IMR-90 (cell line): ENCODE measurements around the gene CDCP1. TPM values are rescaled to one million over a fixed set of nuclear protein-coding genes. Genes with fewer than 3 reads are reported as not detected.

Experiments used
- ATAC-seq: fragments of 200-7000 bp; cut with Tn5 transposase; 2 replicates; pipeline ENCODE4 v1.9.1; 2020; ENCODE audit warnings: low read depth, mild to moderate bottlenecking, moderate library complexity
- BruUV-seq: library from RNA; stranded (reverse); fragments of 400-500 nt; replicated peaks from 2 replicates; lab custom pipeline; 2021; lab: Mats Ljungman, UMichigan
- CTCF ChIA-PET: fragments of 300-600 bp; formaldehyde crosslinking; extraction: SDS; loops from one replicate; lab custom pipeline; 2021; ENCODE audit warnings: antibody characterized with exemption; lab: Yijun Ruan, JAX
- POLR2A ChIA-PET: fragments of 300-600 bp; sonication (Branson Sonifier 250); formaldehyde crosslinking; loops from one replicate; lab custom pipeline; 2022; ENCODE audit warnings: antibody characterized with exemption; ENCODE audit not compliant: unreplicated experiment; lab: Charles Lee
- DNase-seq: peaks from one replicate; pipeline ENCODE4 v3.0.0; 2013
- H2AFZ ChIP-seq: replicated peaks from 2 replicates; pipeline ENCODE3; 2013; ENCODE audit warnings: low read length, mild to moderate bottlenecking; ENCODE audit not compliant: poor library complexity
- H2AK5ac ChIP-seq: 2 replicates; pipeline ENCODE4 v1.6.1; 2013; ENCODE audit warnings: low read depth, low read length, inconsistent platforms
- H2AK9ac ChIP-seq: replicated peaks from 2 replicates; pipeline ENCODE3; 2013; ENCODE audit warnings: mild to moderate bottlenecking, low read depth, low read length, moderate library complexity; ENCODE audit not compliant: poor library complexity
- H2BK120ac ChIP-seq: 2 replicates; pipeline ENCODE4 v1.6.1; 2013; ENCODE audit warnings: low read depth, low read length, inconsistent platforms
- H2BK15ac ChIP-seq: 3 replicates; pipeline ENCODE4 v1.6.1; 2013; ENCODE audit warnings: low read depth, low read length, inconsistent platforms
- H2BK20ac ChIP-seq: 2 replicates; pipeline ENCODE4 v1.6.1; 2013; ENCODE audit warnings: low read depth, mild to moderate bottlenecking, inconsistent platforms, low read length, moderate library complexity
- H2BK5ac ChIP-seq: 2 replicates; pipeline ENCODE4 v1.6.1; 2013; ENCODE audit warnings: mild to moderate bottlenecking, low read depth, low read length, inconsistent platforms; ENCODE audit not compliant: poor library complexity, severe bottlenecking
- H3K14ac ChIP-seq: replicated peaks from 2 replicates; pipeline ENCODE4 v1.6.1; 2013; ENCODE audit warnings: low read depth, low read length, inconsistent platforms
- H3K18ac ChIP-seq: 2 replicates; pipeline ENCODE4 v1.6.1; 2013; ENCODE audit warnings: low read depth, low read length, control low read depth
- H3K23ac ChIP-seq: 2 replicates; pipeline ENCODE4 v1.6.1; 2013; ENCODE audit warnings: low read depth, low read length, inconsistent platforms
- H3K27ac ChIP-seq: 2 replicates; pipeline ENCODE4 v1.5.1; 2013; ENCODE audit warnings: mild to moderate bottlenecking, control low read depth, low read length; ENCODE audit not compliant: insufficient read depth
- H3K27me3 ChIP-seq: 2 replicates; pipeline ENCODE4 v1.6.1; 2013; ENCODE audit warnings: low read length; ENCODE audit not compliant: control insufficient read depth, insufficient read depth
- H3K36me3 ChIP-seq: 2 replicates; pipeline ENCODE4 v1.6.1; 2013; ENCODE audit warnings: low read length, mixed read lengths; ENCODE audit not compliant: control insufficient read depth, insufficient read depth
- H3K4ac ChIP-seq: 2 replicates; pipeline ENCODE4 v1.6.1; 2013; ENCODE audit warnings: low read depth, low read length, inconsistent platforms
- H3K4me1 ChIP-seq: 2 replicates; pipeline ENCODE4 v1.6.1; 2013; ENCODE audit warnings: low read length, mixed read lengths; ENCODE audit not compliant: control insufficient read depth, insufficient read depth
- H3K4me2 ChIP-seq: 2 replicates; pipeline ENCODE4 v1.6.1; 2013; ENCODE audit warnings: low read depth, mild to moderate bottlenecking, control low read depth, low read length, moderate library complexity
- H3K4me3 ChIP-seq: 2 replicates; pipeline ENCODE4 v1.5.1; 2013; ENCODE audit warnings: low read depth, mild to moderate bottlenecking, control low read depth, low read length, moderate library complexity; ENCODE audit not compliant: insufficient read depth
- H3K56ac ChIP-seq: 2 replicates; pipeline ENCODE4 v1.6.1; 2013; ENCODE audit warnings: low read length, inconsistent platforms; ENCODE audit not compliant: insufficient read depth; ENCODE audit errors: extremely low read depth
- H3K79me1 ChIP-seq, 2 experiments: 2 replicates each; pipeline ENCODE4 v1.6.1; 2013; ENCODE audit warnings: low read length in 2 of 2, inconsistent platforms in 1 of 2, low read depth in 1 of 2
- H3K9ac ChIP-seq: 2 replicates; pipeline ENCODE4 v1.6.1; 2013; ENCODE audit warnings: low read depth, low read length, control low read depth
- H3K9me1 ChIP-seq: 2 replicates; pipeline ENCODE4 v1.6.1; 2013; ENCODE audit warnings: low read length, inconsistent platforms; ENCODE audit not compliant: insufficient read depth
- H3K9me3 ChIP-seq: 2 replicates; pipeline ENCODE4 v1.6.1; 2013; ENCODE audit warnings: low read length; ENCODE audit not compliant: control insufficient read depth, insufficient read depth
- H4K20me1 ChIP-seq: 2 replicates; pipeline ENCODE4 v1.6.1; 2013; ENCODE audit warnings: low read length, inconsistent platforms; ENCODE audit not compliant: insufficient read depth
- H4K5ac ChIP-seq: 2 replicates; pipeline ENCODE4 v1.6.1; 2013; ENCODE audit warnings: mild to moderate bottlenecking, low read depth, low read length, control low read depth
- H4K8ac ChIP-seq, 2 experiments: 2 replicates each; pipeline ENCODE4 v1.6.1; 2013; ENCODE audit warnings: low read depth in 2 of 2, low read length in 2 of 2, control low read depth in 1 of 2, inconsistent platforms in 1 of 2
- H4K91ac ChIP-seq: 2 replicates; pipeline ENCODE4 v1.6.1; 2013; ENCODE audit warnings: low read depth, low read length, inconsistent platforms; ENCODE audit not compliant: insufficient read depth
- BHLHE40 ChIP-seq: fragments of 150-350 bp; IDR thresholded peaks from 2 replicates; pipeline ENCODE4 v1.6.1; 2016; ENCODE audit warnings: mild to moderate bottlenecking, low read depth, low read length
- CEBPB ChIP-seq: IDR thresholded peaks from 2 replicates; pipeline ENCODE4 v1.6.1; 2012; ENCODE audit warnings: low read depth, low read length, improper control_type of control experiment
- CHD1 ChIP-seq: IDR thresholded peaks from 2 replicates; pipeline ENCODE4 v1.6.1; 2012; ENCODE audit warnings: low read depth, low read length, improper control_type of control experiment
- CTCF ChIP-seq: conservative IDR thresholded peaks from 2 replicates; pipeline ENCODE4 v1.5.1; 2012; ENCODE audit warnings: mild to moderate bottlenecking, low read depth, low read length, improper control_type of control experiment
- ELK1 ChIP-seq: fragments of 150-350 bp; IDR thresholded peaks from 2 replicates; pipeline ENCODE4 v1.6.1; 2016; ENCODE audit warnings: low read depth, mild to moderate bottlenecking, low read length, moderate library complexity, borderline replicate concordance
- FOS ChIP-seq: fragments of 150-350 bp; IDR thresholded peaks from 2 replicates; pipeline ENCODE4 v1.6.1; 2016; ENCODE audit warnings: low read depth, low read length
- MAZ ChIP-seq: IDR thresholded peaks from 2 replicates; pipeline ENCODE4 v1.6.1; 2012; ENCODE audit warnings: low read depth, mild to moderate bottlenecking, low read length, improper control_type of control experiment, moderate library complexity, borderline replicate concordance
- MXI1 ChIP-seq: IDR thresholded peaks from 2 replicates; pipeline ENCODE4 v1.6.1; 2012; ENCODE audit warnings: low read depth, mild to moderate bottlenecking, low read length, moderate library complexity, borderline replicate concordance
- NFE2L2 ChIP-seq: fragments of 150-350 bp; IDR thresholded peaks from 2 replicates; pipeline ENCODE4 v1.6.1; 2016; ENCODE audit warnings: low read depth, mild to moderate bottlenecking, low read length
- POLR2A ChIP-seq: IDR thresholded peaks from 2 replicates; pipeline ENCODE4 v1.6.1; 2012; ENCODE audit warnings: mild to moderate bottlenecking, low read depth, low read length
- RCOR1 ChIP-seq: IDR thresholded peaks from 2 replicates; pipeline ENCODE4 v1.6.1; 2012; ENCODE audit warnings: mild to moderate bottlenecking, low read length, improper control_type of control experiment; ENCODE audit not compliant: insufficient replicate concordance
- RFX5 ChIP-seq: IDR thresholded peaks from 2 replicates; pipeline ENCODE4 v1.8.0; 2012; ENCODE audit warnings: low read depth, mild to moderate bottlenecking, low read length, moderate library complexity
- SMC3 ChIP-seq: fragments of 150-350 bp; IDR thresholded peaks from 2 replicates; pipeline ENCODE4 v1.6.1; 2016; ENCODE audit warnings: low read depth, mild to moderate bottlenecking, antibody characterized with exemption, low read length, moderate library complexity
- WGBS, 2 experiments: methylation state at CpG; one replicate each; pipeline versions ENCODE4 v1.1.5 to v1.1.7; 2013; ENCODE audit warnings: missing lambda C conversion rate in 2 of 2; ENCODE audit not compliant: insufficient read length in 1 of 2; ENCODE audit errors: extremely low coverage in 2 of 2; 5-methylcytosine and 5-hydroxymethylcytosine counted together
- dilution Hi-C: fragments of 300-500 bp; cut with HindIII; formaldehyde crosslinking; loops from one replicate; pipeline ENCODE4 v1.14.3; 2018; ENCODE audit warnings: low sequenced_read_pairs; ENCODE audit not compliant: unreplicated experiment
- in situ Hi-C: fragments of 300-500 bp; cut with MboI; formaldehyde crosslinking; loops from 3 replicates; pipeline ENCODE4 v1.14.3; 2019; ENCODE audit warnings: low sequenced_read_pairs, inconsistent platforms, mixed read lengths
- intact Hi-C: fragments of 100-400 bp; cut with micrococcal nuclease; formaldehyde crosslinking; loops from 2 replicates; pipeline ENCODE4 v1.10.0; 2022
- polyA plus RNA-seq, 3 experiments: library from polyadenylated mRNA; depleted of rRNA; stranded (reverse); fragments of >200 nt; gene quantifications; 2 replicates each; pipeline ENCODE4 v1.2.3, GENCODE V29; 2012; ENCODE audit warnings: low replicate concordance in 1 of 3
- total RNA-seq: library from RNA; depleted of rRNA; stranded (reverse); fragments of >200 nt; gene quantifications from 2 replicates; pipeline ENCODE4 v1.2.3, GENCODE V29; 2012

CDCP1 gene
- total and polyA plus RNA-seq, 2 of the 4 experiments (the other 2 are of a cell fraction): 2.5 to 3.8 TPM

DNA sequence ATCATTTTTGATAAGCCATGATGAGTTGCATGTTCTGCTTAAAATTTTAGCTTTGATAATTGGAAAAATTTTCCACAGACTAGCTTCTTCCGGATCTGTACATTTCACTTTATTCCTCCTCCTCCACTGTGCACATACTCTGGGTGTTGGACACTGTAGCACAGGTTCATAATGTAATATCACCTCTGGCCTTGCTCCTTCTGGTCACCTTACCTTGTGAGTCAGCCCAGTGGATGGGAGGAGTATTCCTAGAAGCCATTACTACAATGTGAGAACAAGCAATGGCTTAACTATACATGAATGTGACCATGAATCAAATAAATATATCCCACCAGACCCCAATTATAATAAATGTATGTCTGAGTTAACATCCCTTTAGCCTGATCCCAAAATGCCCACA is 6.1 kb upstream of the CDCP1 start:
- Histone ChIP-seq H3K4me2 (no peak overlapping the region), H3K4ac (no peak overlapping the region), H3K27me3 (no peaks in the 10 kb centered on the region), H3K27ac (no peak overlapping the region), H3K9me1 (peaks cover 6% of the 10 kb centered on the region), H3K56ac (no peak overlapping the region), H2AFZ (no peak overlapping the region), H4K5ac (peak overlapping the region; percentile 32; the same call in 1 of the 2 replicates), H4K91ac (no peak overlapping the region), H2AK9ac (no peak overlapping the region), H3K36me3 (no peaks in the 10 kb centered on the region), H2BK5ac (no peak overlapping the region), H2BK120ac (no peak overlapping the region; the same call in 1 of the 2 replicates), H3K9ac (no peak overlapping the region), H2AK5ac (peak overlapping the region; percentile 56), H4K20me1 (no peaks in the 10 kb centered on the region), H3K9me3 (peaks cover 3% of the 10 kb centered on the region), H3K23ac (no peak overlapping the region), H4K8ac (no peak overlapping the region), H2BK15ac (peak overlapping the region; percentile 53; the same call in 1 of the 3 replicates), H3K79me1 (no peaks in the 10 kb centered on the region), H3K4me3 (no peak overlapping the region), H3K18ac (peak overlapping the region; percentile 66; the same call in 1 of the 2 replicates), H3K4me1 (peaks cover 14% of the 10 kb centered on the region), H2BK20ac (peak overlapping the region; percentile 62; the same call in 1 of the 2 replicates), H3K14ac (no peak overlapping the region)
- TF ChIP-seq MAZ (no peak), MXI1 (no peak), SMC3 (no peak), BHLHE40 (no peak), FOS (no peak), CHD1 (no peak), CEBPB (no peak), ELK1 (no peak), NFE2L2 (no peak), CTCF (no peak), RFX5 (no peak), POLR2A (no peak), RCOR1 (no peak)
- intact Hi-C loops: no loop called here
- ChIA-PET CTCF (no interaction called here), POLR2A (no interaction called here)
- dilution Hi-C loops: no loop called here
- in situ Hi-C loops: no loop called here
- no TSS peak for BruUV-seq
- no CpG with 5 or more reads among the region's 1 CpG for WGBS, 2 experiments
- no peak for ATAC-seq
- no peak for DNase-seq
